GM23338 (cell line): ENCODE measurements around the gene ALOX15B.

Experiments used
- CREB1 ChIP-seq: fragments of 250-450 bp; sonication (Bioruptor Pico); IDR thresholded peaks from 2 replicates; pipeline ENCODE4 v1.5.0; 2020; ENCODE audit warnings: low read depth, mild to moderate bottlenecking, moderate library complexity
- CTCF ChIP-seq, 2 experiments: fragments of 200-600 bp in 1 of 2; sonication (generic) in 1 of 2; conservative IDR thresholded peaks; 2 replicates each; pipeline versions ENCODE4 v1.5.1 to v1.6.1; 2016 to 2017; ENCODE audit warnings: antibody characterized with exemption in 2 of 2, low read depth in 2 of 2, mild to moderate bottlenecking in 2 of 2, moderate library complexity in 1 of 2
- EZH2phosphoT487 ChIP-seq: fragments of 200-600 bp; sonication (generic); IDR thresholded peaks from one replicate; pipeline ENCODE4 v1.8.1; 2018; ENCODE audit warnings: antibody characterized with exemption; ENCODE audit not compliant: unreplicated experiment
- POLR2AphosphoS5 ChIP-seq: IDR thresholded peaks from 2 replicates; pipeline ENCODE4 v1.6.1; 2016; ENCODE audit warnings: antibody characterized with exemption, low read depth
- REST ChIP-seq: IDR thresholded peaks from one replicate; pipeline ENCODE4 v1.6.1; 2018; ENCODE audit warnings: antibody characterized with exemption; ENCODE audit not compliant: unreplicated experiment
- STAT1 ChIP-seq: IDR thresholded peaks from one replicate; pipeline ENCODE4 v1.6.1; 2016; ENCODE audit warnings: antibody characterized with exemption; ENCODE audit not compliant: unreplicated experiment
- ZNF331 ChIP-seq: fragments of 250-450 bp; sonication (Bioruptor Pico); IDR thresholded peaks from 2 replicates; pipeline ENCODE4 v1.5.0; 2020; ENCODE audit warnings: low read depth, mild to moderate bottlenecking, moderate library complexity

GRCh38 chr17:8025176-8025911 lies 13.5 kb upstream of the ALOX15B start:
- TF ChIP-seq EZH2phosphoT487 (no peak), CREB1 (CRISPR knock-in tag) (no peak), CTCF (conservative IDR thresholded peaks at IDR 0.05; ENCODE audit: low read depth in 2 of 2) (no peak), REST (no peak), POLR2AphosphoS5 (no peak), ZNF331 (CRISPR knock-in tag) (no peak), STAT1 (no peak)
